GM18505 (cell line): ENCODE measurements around the gene SYT1.

ENCODE experiments used
- ATAC-seq: cut with Tn5 transposase; IDR thresholded peaks from one replicate; pipeline ENCODE4 v1.9.1; 2021; ENCODE audit not compliant: unreplicated experiment
- POLR2A ChIP-seq: IDR thresholded peaks from 4 replicates; pipeline ENCODE4 v1.6.1; 2011; ENCODE audit warnings: borderline replicate concordance; ENCODE audit not compliant: insufficient read depth, insufficient read length; ENCODE audit errors: extremely low read depth

Gene SYT1

GRCh38 chr12:78878459-78878858 is 13.9 kb downstream of the SYT1 start:
- ATAC-seq: no peak
- TF ChIP-seq POLR2A: no peak

DNA sequence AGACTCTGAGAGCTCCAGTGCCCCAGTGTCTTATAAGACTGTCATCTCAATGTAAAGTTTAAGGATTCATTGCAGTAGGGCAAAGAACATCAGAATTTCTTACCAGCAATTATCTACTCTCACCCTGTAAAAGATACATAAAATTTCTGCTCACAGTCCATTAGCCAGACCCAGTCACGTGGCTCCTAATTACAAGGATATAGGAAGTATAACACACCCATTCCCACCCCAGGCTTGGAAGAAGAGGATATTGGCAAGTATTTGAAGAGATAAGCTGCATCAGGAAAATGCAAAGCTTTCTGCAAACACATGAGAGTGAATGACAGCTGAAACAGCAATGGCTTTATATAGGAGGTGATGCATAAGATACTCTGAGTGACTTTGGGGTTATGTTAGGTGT is 14.3 kb downstream of the SYT1 start:
- no peak for ATAC-seq
- no peak for TF ChIP-seq POLR2A

DNA sequence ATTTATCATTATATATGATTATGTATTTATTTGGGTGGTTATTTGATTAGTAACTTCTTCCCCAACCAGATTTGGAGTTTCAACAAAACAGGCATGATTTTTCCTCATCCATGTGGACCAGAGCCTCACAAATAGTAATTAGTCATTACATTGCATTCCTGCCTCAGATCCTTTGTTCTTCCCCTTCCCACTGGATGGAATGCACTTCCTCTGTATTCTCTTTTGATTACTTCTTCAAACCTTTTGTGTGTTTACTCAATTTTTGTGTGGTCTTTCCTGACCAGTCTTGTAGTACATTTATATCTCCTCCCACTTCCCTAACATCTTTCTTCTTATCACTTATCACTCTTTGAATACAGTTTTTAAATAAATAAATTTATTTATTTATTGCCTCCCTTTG is 15.5 kb downstream of the SYT1 start:
- ATAC-seq: no peak
- no peak for TF ChIP-seq POLR2A

DNA sequence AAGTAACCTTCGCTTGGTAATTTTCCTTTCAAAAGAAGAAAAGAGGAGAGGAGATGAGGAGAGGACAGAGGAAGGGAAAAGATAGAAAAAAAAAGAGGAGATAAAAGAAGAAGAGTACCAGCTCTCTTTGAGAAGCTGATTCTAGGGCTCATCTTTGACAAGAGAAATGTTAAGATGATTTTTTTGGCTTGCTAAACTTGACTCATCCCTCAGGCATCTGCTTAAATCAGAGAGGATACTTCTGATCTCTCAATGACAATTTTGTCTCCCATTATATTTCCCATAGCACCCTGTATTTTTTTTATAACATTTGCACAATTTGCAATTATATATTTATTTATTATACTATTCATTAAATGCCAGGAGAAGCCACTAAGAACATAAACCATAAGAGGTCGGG is 17.1 kb downstream of the SYT1 start:
- no peak for ATAC-seq

DNA sequence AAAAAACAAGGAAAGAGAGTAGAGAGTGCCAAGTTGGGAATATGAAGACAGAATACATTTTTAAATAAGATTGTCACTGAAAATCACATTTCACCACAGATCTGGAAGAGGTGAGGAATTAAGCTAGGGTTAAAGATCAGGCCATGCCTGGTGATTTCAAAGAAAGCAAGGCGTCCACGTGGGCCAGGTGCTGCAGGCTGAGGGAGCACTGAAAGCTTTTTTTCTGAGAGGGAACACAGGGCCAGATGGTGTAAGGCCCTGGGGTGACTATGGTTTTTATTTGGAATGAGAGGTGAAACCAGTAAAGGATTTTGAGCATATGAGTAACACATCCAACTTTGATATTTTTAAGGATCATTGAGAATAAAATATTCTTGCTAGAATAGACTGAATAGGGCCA is 20.9 kb downstream of the SYT1 start:
- TF ChIP-seq POLR2A: no peak
- no peak for ATAC-seq

More for the DNA sequence above, 17.1 kb downstream of the SYT1 start:
- TF ChIP-seq POLR2A: no peak

GRCh38 chr12:78886719-78887407 is 22.3 kb downstream of the SYT1 start:
- no peak for ATAC-seq
- TF ChIP-seq POLR2A: no peak

DNA sequence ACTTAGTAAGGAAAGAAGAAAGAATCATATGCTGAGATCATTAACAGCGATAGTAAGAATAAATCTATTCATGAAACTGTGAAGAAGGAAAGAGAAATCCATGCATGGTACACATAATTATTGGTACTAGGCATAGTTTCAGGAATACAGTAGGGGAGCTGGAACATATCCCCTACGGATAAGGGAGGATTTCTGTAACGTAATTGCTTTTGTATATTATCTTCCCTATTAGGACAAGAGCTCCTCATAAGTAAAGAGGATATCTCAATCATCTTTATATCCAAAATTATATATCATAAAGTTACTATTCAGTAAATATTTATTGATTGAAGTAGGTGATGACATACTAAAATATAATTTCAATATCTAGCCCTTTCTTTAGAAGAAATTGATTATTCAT is 22.9 kb downstream of the SYT1 start:
- no peak for ATAC-seq
- TF ChIP-seq POLR2A: no peak

GRCh38 chr12:78888568-78888967 is 24.0 kb downstream of the SYT1 start:
- ATAC-seq: peak; percentile 99

DNA sequence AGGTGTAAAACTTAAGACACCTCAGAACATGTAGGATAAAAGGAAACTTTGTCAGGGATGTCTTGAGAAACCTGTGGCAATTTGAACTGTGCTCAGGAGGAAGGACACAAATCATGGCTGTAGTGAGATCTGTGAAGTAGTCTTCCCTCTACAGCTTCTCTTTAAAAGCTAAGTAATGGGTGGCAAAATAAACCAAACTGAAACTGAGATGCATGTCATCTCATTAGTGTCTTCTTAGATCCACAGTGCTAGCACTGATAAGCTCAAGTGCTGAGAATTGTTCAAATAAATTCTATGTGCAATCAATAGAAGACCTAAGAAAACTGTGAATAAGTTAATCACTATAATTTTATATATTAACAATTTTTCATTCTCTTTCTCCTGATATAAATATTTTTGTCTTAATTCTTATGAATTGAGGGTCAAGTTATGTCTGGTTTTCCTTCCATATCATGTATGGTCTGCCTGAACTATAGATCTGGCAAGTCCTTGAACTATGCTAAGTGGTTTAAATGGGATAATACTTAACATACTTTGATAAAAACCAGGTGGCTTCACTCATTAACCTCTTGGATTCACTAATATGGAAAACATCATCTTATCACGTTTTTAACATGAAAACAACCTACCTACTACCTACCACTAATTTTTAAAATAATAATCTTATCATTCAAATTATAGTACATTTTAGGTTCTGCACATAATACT is 27.2 kb downstream of the SYT1 start:
- no peak for ATAC-seq
- TF ChIP-seq POLR2A: no peak

More at GRCh38 chr12:78888568-78888967, 24.0 kb downstream of the SYT1 start:
- TF ChIP-seq POLR2A: no peak

- no peak for ATAC-seq
- no peak for TF ChIP-seq POLR2A
Observed at GRCh38 chr12:78898416-78898815, 33.8 kb downstream of the SYT1 start.

- no peak for TF ChIP-seq POLR2A
- no peak for ATAC-seq
Observed at GRCh38 chr12:78914859-78915331, 50.3 kb downstream of the SYT1 start.

GRCh38 chr12:78916845-78917480 is 52.4 kb downstream of the SYT1 start:
- TF ChIP-seq POLR2A: no peak
- no peak for ATAC-seq

DNA sequence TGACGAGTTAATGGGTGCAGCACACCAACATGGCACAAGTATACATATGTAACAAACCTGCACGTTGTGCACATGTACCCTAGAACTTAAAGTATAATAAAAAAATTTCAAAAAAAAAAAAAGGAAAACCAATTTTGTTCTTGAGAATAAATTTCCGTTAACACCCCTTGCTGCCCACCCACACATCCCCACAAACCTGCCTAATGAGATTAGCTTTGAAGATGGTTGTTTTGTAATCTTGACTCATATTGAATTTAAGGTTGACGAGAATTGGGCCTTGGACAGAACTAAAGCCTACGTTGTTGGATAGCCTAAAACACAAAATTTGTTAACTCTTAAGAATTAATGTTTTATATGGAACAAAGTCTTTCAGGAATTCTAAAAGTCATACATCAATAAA is 52.9 kb downstream of the SYT1 start:
- no peak for TF ChIP-seq POLR2A
- no peak for ATAC-seq

DNA sequence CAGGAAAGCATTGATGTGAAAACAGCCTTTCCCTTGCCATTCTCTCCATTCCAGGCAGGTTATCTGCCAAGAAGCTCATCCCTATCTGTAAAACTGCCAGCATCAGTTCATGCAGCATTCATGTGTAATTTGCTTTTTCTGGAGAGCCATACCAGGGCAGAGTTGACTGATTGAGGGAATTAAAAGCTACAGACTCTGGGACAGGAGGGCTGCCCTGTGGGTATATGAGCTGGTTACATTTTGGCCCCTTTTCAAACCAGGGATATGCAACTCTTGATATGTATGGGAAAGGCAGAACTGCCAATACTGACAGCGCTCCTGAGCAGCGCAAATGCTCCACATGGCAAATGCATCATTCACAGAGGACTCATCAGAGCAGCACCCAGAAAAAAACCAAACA is 53.7 kb downstream of the SYT1 start:
- no peak for ATAC-seq
- no peak for TF ChIP-seq POLR2A
